Upper lobe of left lung (tissue), 6 donors: ENCODE results near the gene CAMK1D. TPM values are rescaled to one million over a fixed set of nuclear protein-coding genes. Genes with fewer than 3 reads are reported as not detected.

ENCODE experiments used
- ATAC-seq, 2 donors: fragments of 200-7000 bp; cut with Tn5 transposase; one replicate each; pipeline ENCODE4 v1.9.1; 2022; ENCODE audit warnings: mild to moderate bottlenecking in 2 of 2, moderate library complexity in 2 of 2; ENCODE audit not compliant: low FRiP score in 2 of 2
- DNase-seq, 2 donors: peaks; one replicate each; pipeline ENCODE4 v3.0.0-alpha.2; 2019 to 2020
- H3K27ac ChIP-seq, 4 donors: fragments of 200-600 bp; sonication (generic); one replicate each; pipeline ENCODE4 v1.5.1; 2016 to 2019
- H3K27me3 ChIP-seq, 4 donors: fragments of 200-600 bp; sonication (generic); one replicate each; pipeline ENCODE4 v1.5.1; 2017 to 2019
- H3K36me3 ChIP-seq, 4 donors: fragments of 200-600 bp; sonication (generic); one replicate each; pipeline ENCODE4 v1.5.1; 2016 to 2019
- H3K4me1 ChIP-seq, 4 donors: fragments of 200-600 bp; sonication (generic); one replicate each; pipeline ENCODE4 v1.5.1; 2018 to 2019
- H3K4me3 ChIP-seq, 4 donors: fragments of 200-600 bp; sonication (generic); one replicate each; pipeline ENCODE4 v1.5.1; 2017 to 2019; ENCODE audit warnings: mild to moderate bottlenecking in 2 of 4, moderate library complexity in 1 of 4
- H3K9me3 ChIP-seq, 4 donors: fragments of 200-600 bp; sonication (generic); one replicate each; pipeline ENCODE4 v1.5.1; 2018 to 2019
- CTCF ChIP-seq, 6 experiments: fragments of 450-650 bp in 4 of 6; fragments of 200-600 bp in 2 of 6; sonication (generic) in 2 of 6; IDR thresholded peaks; one replicate each; pipeline ENCODE4 v1.5.1; 2016 to 2019; ENCODE audit warnings: antibody characterized with exemption in 6 of 6
- EP300 ChIP-seq, 4 donors: sonication (generic); formaldehyde crosslinking; IDR thresholded peaks; one replicate each; pipeline ENCODE4 v1.5.1; 2017; ENCODE audit warnings: antibody characterized with exemption in 4 of 4, control low read depth in 2 of 4
- POLR2A ChIP-seq, 4 donors: fragments of 450-650 bp; IDR thresholded peaks; one replicate each; pipeline ENCODE4 v1.5.1; 2016 to 2017; ENCODE audit warnings: antibody characterized with exemption in 4 of 4, mild to moderate bottlenecking in 2 of 4
- POLR2AphosphoS5 ChIP-seq, 2 donors: sonication (generic); formaldehyde crosslinking; IDR thresholded peaks; one replicate each; pipeline ENCODE4 v1.5.1; 2017; ENCODE audit warnings: antibody characterized with exemption in 2 of 2
- WGBS, 2 donors: methylation state at CpG; one replicate each; pipeline ENCODE4 v1.1.5; 2017 to 2018; 5-methylcytosine and 5-hydroxymethylcytosine counted together
- total RNA-seq, 6 donors: library from RNA; depleted of rRNA in 4 of 6; stranded (reverse); fragments of >200 nt in 4 of 6; gene quantifications; one replicate each; pipeline versions ENCODE4 v1.1.0 to v1.2.1, GENCODE V29; 2016 to 2021
- donor health status: DM: no; HTN: no; CAD: no; lungs with moderate emphysema.
- donor health status: DM: no; HTN: yes; CAD: no; lungs with severe emphysema.

The CAMK1D gene
- total RNA-seq, 6 donors from 2014 or later: 6.2 to 29.2 (median 19.0) TPM

DNA sequence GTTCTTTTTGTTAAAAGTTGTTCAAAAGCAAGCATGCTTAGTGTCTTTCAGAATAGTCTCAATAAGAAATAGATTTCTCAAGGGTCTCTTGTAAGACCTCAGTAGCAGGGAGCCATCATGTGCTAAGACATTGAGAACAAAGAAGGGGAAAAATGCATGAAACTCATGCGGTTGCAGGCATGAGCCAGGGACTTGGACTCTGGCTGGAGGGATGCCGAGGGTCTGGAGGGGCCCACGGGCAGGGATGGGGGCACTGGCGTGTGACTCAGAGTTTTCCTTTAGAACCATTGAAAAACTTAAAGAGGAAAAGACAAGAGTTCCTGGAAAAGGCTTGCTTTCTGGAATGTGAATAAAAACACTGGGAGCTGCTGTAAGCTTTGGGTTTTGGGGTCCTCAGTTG lies 398.8 kb downstream of the CAMK1D start:
- H3K27me3 ChIP-seq: no peaks in the 10 kb centered on the region
- H3K4me1 ChIP-seq: no peaks in the 10 kb centered on the region
- no peaks in the 10 kb centered on the region for H3K36me3 ChIP-seq
- ATAC-seq (no peak), DNase-seq (no peak)
- H3K9me3 ChIP-seq: no peaks in the 10 kb centered on the region
- H3K4me3 ChIP-seq: no peak overlapping the region
- TF ChIP-seq POLR2A (IDR thresholded peaks at IDR 0.05): no peak
- TF ChIP-seq EP300 (IDR thresholded peaks at IDR 0.05): no peak
- TF ChIP-seq POLR2AphosphoS5 (IDR thresholded peaks at IDR 0.05): no peak
- no peak for TF ChIP-seq CTCF (IDR thresholded peaks at IDR 0.05)
- H3K27ac ChIP-seq: no peak overlapping the region
- WGBS, 2 donors: 64 to 73% methylated on average over 4 of the region's 4 CpGs

DNA sequence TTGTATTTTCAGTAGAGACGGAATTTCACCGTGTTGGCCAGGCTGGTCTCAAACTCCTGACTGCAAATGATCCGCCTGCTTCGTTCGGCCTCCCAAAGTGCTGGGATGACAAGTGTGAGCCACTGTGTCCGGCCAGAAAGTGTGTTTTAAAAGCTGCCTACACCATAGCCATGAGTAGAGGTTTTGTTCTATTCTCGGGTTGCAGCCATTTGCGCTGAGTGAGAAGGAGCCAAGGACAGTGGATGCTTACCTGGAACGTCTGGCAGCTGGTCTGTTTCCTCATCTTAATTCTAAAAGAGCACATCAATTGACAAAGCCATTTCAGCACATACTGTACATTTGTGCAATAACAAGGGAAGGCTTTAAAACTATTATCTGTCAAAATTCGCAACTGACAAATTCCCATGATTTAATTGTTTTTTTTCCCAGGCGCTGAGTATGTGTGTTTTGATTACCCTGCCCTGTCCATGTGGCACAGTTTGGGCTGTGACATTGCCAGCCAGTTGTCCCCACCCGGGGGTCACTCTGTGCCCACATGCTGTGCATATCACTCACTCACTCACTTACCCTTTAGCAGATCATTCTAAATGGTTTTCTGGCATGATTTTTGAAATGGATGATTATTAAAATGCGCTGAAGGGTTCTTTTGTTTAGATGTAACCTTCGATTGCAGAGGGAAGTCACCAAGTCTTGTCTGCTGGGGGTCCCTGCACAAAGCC lies 400.6 kb downstream of the CAMK1D start:
- 86 to 93% methylated on average over 14 of the region's 14 CpGs for WGBS, 2 donors
- DNase-seq (no peak), ATAC-seq (no peak)

DNA sequence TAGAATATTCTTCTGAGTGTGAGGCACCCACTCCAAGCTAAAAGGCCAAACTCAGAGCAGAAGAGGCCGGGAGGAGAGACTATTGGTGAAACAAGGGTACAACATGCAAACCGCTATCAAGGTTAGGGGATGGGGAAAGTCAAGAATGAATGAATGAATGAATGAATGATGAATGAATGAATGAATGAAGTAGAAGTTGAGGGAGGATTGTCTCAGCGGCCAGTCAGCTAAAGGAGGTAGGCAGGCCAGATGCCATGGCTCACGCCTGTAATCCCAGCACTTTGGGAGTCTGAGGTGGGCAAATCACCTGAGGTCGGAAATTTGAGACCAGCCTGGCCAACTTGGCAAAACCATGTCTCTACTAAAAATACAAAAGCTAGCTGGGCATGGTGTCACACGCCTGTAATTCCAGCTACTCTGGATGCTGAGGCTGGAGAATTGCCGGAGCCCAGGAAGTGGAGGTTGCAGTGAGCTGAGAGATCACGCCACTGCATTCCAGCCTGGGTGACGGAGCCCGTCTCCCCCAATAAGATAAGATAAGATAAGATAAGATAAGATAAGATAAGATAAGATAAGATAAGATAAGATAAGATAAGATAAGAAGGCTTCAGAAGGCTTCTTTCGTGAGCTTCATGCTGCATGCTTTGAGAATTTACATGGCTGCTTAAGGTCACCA lies 401.3 kb downstream of the CAMK1D start:
- Histone ChIP-seq H3K27me3 (no peaks in the 10 kb centered on the region), H3K4me1 (no peaks in the 10 kb centered on the region), H3K4me3 (no peak overlapping the region), H3K9me3 (no peaks in the 10 kb centered on the region), H3K36me3 (no peaks in the 10 kb centered on the region), H3K27ac (no peak overlapping the region)
- ATAC-seq: no peak
- WGBS, 2 donors: 74 to 85% methylated on average over 11 of the region's 11 CpGs
- TF ChIP-seq EP300 (IDR thresholded peaks at IDR 0.05) (no peak), CTCF (IDR thresholded peaks at IDR 0.05) (no peak), POLR2AphosphoS5 (IDR thresholded peaks at IDR 0.05) (no peak), POLR2A (IDR thresholded peaks at IDR 0.05) (no peak)
- DNase-seq: no peak

More for the DNA sequence above, 400.6 kb downstream of the CAMK1D start:
- H3K4me1 ChIP-seq: no peaks in the 10 kb centered on the region
- no peaks in the 10 kb centered on the region for H3K27me3 ChIP-seq
- H3K27ac ChIP-seq: no peak overlapping the region
- H3K4me3 ChIP-seq: no peak overlapping the region
- H3K36me3 ChIP-seq: no peaks in the 10 kb centered on the region
- no peaks in the 10 kb centered on the region for H3K9me3 ChIP-seq
- no peak for TF ChIP-seq CTCF (IDR thresholded peaks at IDR 0.05)
- TF ChIP-seq POLR2AphosphoS5 (IDR thresholded peaks at IDR 0.05): no peak
- no peak for TF ChIP-seq POLR2A (IDR thresholded peaks at IDR 0.05)
- TF ChIP-seq EP300 (IDR thresholded peaks at IDR 0.05): no peak

- H3K4me1 ChIP-seq: no peaks in the 10 kb centered on the region
These were observed 405.7 kb downstream of the CAMK1D start for GRCh38 chr10:12755075-12755474.

More at GRCh38 chr10:12755075-12755474, 405.7 kb downstream of the CAMK1D start:
- no peak overlapping the region for H3K27ac ChIP-seq
- DNase-seq: no peak
- H3K9me3 ChIP-seq: no peaks in the 10 kb centered on the region
- H3K27me3 ChIP-seq: no peaks in the 10 kb centered on the region
- ATAC-seq: no peak
- H3K36me3 ChIP-seq: no peaks in the 10 kb centered on the region
- no peak for TF ChIP-seq POLR2A (IDR thresholded peaks at IDR 0.05)
- no peak for TF ChIP-seq POLR2AphosphoS5 (IDR thresholded peaks at IDR 0.05)
- TF ChIP-seq CTCF (IDR thresholded peaks at IDR 0.05): no peak
- TF ChIP-seq EP300 (IDR thresholded peaks at IDR 0.05): no peak
- WGBS, 2 donors: 94 to 95% methylated on average over 5 of the region's 5 CpGs
- H3K4me3 ChIP-seq: no peak overlapping the region
